ENCODE data around the gene POLR1A. TPM values are rescaled to one million over a fixed set of nuclear protein-coding genes. Genes with fewer than 3 reads are reported as not detected.

The POLR1A gene
- total RNA-seq, 2 donors from 2014 or later, result 37.9 to 45.5 TPM

DNA sequence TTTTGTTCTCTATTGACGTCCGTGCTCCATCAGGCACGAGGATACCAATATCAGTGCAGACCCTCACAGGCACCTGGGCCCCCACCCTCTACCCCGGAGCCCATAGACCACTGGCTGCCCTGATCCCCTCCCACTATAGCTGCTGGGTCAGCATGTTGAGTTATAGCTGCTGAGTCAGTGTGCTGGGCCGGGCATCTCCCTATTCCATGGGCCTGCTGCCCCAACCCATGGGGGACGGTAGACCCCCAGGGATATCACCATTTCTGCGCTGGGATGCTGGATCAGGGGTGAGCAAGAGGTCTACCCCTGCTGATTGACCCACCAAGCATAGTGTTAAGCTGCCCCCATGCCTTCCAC is 116.8 kb downstream of the POLR1A start:
- Mint-ChIP-seq H3K27ac (no peak overlapping the region), H3K36me3 (ENCODE audit: low read depth) (no peaks in the 10 kb centered on the region), H3K27me3 (ENCODE audit: insufficient read depth) (no peaks in the 10 kb centered on the region), H3K4me3 (no peak overlapping the region), H3K9me3 (peaks cover 2% of the 10 kb centered on the region), H3K4me1 (peaks cover 12% of the 10 kb centered on the region)
- Histone ChIP-seq H3K9ac (ENCODE audit: extremely low read depth, low read length, poor library complexity, severe bottlenecking) (no peak overlapping the region), H3K36me3 (ENCODE audit: control insufficient read depth, insufficient read depth, low read length) (no peaks in the 10 kb centered on the region), H3K27ac (ENCODE audit: low read depth, low read length) (no peak overlapping the region), H3K9me3 (ENCODE audit: control insufficient read depth, low read length) (no peaks in the 10 kb centered on the region), H3K4me3 (ENCODE audit: low read length) (no peak overlapping the region), H3K27me3 (ENCODE audit: control insufficient read depth, insufficient read depth, low read length, poor library complexity, severe bottlenecking) (no peaks in the 10 kb centered on the region), H3K4me1 (ENCODE audit: control insufficient read depth, insufficient read depth, low read length) (peaks cover 3% of the 10 kb centered on the region)
- TF ChIP-seq, protein P1, sequence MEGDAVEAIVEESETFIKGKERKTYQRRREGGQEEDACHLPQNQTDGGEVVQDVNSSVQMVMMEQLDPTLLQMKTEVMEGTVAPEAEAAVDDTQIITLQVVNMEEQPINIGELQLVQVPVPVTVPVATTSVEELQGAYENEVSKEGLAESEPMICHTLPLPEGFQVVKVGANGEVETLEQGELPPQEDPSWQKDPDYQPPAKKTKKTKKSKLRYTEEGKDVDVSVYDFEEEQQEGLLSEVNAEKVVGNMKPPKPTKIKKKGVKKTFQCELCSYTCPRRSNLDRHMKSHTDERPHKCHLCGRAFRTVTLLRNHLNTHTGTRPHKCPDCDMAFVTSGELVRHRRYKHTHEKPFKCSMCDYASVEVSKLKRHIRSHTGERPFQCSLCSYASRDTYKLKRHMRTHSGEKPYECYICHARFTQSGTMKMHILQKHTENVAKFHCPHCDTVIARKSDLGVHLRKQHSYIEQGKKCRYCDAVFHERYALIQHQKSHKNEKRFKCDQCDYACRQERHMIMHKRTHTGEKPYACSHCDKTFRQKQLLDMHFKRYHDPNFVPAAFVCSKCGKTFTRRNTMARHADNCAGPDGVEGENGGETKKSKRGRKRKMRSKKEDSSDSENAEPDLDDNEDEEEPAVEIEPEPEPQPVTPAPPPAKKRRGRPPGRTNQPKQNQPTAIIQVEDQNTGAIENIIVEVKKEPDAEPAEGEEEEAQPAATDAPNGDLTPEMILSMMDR (conservative IDR thresholded peaks at IDR 0.05), result no peak
- WGBS, 2 experiments (ENCODE audit: insufficient coverage in 1 of 2, insufficient read length in 1 of 2), result 90 to 94% methylated on average over 6 to 7 of the region's 7 CpGs
- DNase-seq, result no peak

DNA sequence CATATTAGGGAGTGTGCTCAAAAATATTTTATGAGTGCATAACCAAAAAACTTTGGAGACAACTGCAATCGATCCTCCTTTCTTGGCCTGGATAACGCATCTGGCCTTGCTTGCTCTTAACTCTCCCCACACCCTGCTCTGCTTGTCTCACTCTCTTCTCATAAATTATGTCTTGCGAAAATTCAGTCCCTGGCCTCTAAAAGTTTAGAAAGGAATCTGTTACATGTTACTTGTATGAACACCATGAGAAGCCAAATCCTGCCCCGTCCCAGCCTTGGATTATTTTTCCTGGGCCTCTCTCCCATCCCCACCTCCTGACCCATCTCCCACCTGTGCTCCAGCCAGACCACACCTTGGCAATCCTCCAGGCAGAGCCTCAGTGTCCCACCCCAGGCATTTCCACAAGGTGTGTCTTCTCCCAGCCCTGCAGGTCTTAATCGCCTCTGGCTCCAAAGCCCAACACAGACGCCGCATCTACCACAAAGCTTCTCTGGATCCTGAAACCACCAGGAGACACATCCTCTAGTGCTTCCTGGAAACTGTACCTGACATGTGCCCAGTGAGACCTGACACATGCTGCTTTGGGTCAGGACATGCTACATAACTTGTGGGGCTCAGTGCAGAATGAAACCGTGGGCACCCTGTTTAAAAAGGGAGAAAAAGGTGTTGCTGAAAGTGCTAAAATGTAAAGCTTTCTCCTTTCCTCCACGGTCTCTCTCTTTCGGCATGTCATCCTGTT is 117.3 kb downstream of the POLR1A start:
- H3K27ac ChIP-seq (ENCODE audit: low read depth, low read length), result no peak overlapping the region
- no peak overlapping the region for H3K9ac ChIP-seq (ENCODE audit: extremely low read depth, low read length, poor library complexity, severe bottlenecking)
- 94 to 99% methylated on average over 8 to 10 of the region's 10 CpGs for WGBS, 2 experiments (ENCODE audit: insufficient coverage in 1 of 2, insufficient read length in 1 of 2)
- no peaks in the 10 kb centered on the region for H3K27me3 ChIP-seq (ENCODE audit: control insufficient read depth, insufficient read depth, low read length, poor library complexity, severe bottlenecking)
- Mint-ChIP-seq H3K36me3 (ENCODE audit: low read depth) (no peaks in the 10 kb centered on the region), H3K27me3 (ENCODE audit: insufficient read depth) (no peaks in the 10 kb centered on the region), H3K4me1 (peaks cover 12% of the 10 kb centered on the region), H3K9me3 (peaks cover 2% of the 10 kb centered on the region), H3K27ac (peak overlapping the region; percentile 8), H3K4me3 (no peak overlapping the region)
- TF ChIP-seq, protein P1 (conservative IDR thresholded peaks at IDR 0.05), result no peak
- H3K9me3 ChIP-seq (ENCODE audit: control insufficient read depth, low read length), result no peaks in the 10 kb centered on the region
- no peak for DNase-seq
- H3K36me3 ChIP-seq (ENCODE audit: control insufficient read depth, insufficient read depth, low read length), result no peaks in the 10 kb centered on the region
- H3K4me1 ChIP-seq (ENCODE audit: control insufficient read depth, insufficient read depth, low read length), result peaks cover 3% of the 10 kb centered on the region
- no peak overlapping the region for H3K4me3 ChIP-seq (ENCODE audit: low read length)

DNA sequence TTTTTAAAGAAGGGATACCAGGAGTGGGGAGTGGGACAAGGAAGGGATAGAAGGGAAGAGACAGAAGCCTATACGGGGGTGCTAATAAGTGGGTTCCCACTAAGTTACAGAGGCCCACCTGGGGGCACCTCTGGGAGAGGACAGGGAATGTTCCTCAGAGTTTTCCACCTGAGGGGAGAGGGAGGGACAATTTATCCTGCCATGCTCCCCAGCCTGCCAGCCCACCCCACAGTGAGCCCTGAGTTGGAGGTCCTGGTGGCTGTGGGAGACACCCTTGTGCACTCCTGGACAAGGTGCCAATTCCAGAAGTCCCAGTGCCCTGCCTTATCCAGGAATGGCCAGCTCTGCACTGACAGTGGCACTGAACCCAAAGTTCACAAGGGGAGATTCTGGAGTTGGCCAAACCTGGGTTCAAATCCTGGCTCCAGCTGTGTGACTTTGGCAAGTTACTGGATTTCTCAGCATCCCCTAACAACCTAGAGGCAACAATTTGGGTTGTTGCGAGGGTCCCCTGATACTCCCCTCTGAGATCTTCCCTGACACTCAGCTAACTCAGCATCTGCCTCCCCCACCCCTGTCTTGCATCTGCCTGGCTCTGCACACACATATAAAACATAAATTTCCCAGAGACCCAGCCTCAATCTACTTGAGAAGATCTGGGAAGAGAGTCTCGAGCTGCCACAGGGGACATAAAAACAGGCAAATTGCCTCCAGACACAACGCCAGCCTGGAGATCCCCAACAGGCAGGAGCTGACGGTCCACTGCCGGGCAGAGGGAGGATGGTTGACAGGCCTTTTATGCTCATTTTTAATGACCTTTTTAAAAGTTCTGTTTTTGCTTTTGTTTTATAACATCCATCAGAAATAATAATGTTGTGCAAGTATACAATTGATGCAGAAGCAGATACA is 118.2 kb downstream of the POLR1A start:
- H3K27me3 Mint-ChIP-seq (ENCODE audit: insufficient read depth), result no peaks in the 10 kb centered on the region
- WGBS, 2 experiments (ENCODE audit: insufficient coverage in 1 of 2, insufficient read length in 1 of 2), result 89 to 95% methylated on average over 4 to 6 of the region's 6 CpGs
- no peaks in the 10 kb centered on the region for H3K36me3 Mint-ChIP-seq (ENCODE audit: low read depth)
- Histone ChIP-seq H3K4me1 (ENCODE audit: control insufficient read depth, insufficient read depth, low read length) (peaks cover 3% of the 10 kb centered on the region), H3K27me3 (ENCODE audit: control insufficient read depth, insufficient read depth, low read length, poor library complexity, severe bottlenecking) (no peaks in the 10 kb centered on the region), H3K4me3 (ENCODE audit: low read length) (no peak overlapping the region), H3K36me3 (ENCODE audit: control insufficient read depth, insufficient read depth, low read length) (no peaks in the 10 kb centered on the region), H3K9ac (ENCODE audit: extremely low read depth, low read length, poor library complexity, severe bottlenecking) (no peak overlapping the region), H3K27ac (ENCODE audit: low read depth, low read length) (no peak overlapping the region), H3K9me3 (ENCODE audit: control insufficient read depth, low read length) (no peaks in the 10 kb centered on the region)
- H3K9me3 Mint-ChIP-seq, result peaks cover under 1% of the 10 kb centered on the region
- H3K27ac Mint-ChIP-seq, result no peak overlapping the region
- H3K4me1 Mint-ChIP-seq, result peaks cover 12% of the 10 kb centered on the region
- H3K4me3 Mint-ChIP-seq, result no peak overlapping the region
- TF ChIP-seq, protein P1 (conservative IDR thresholded peaks at IDR 0.05), result no peak
- DNase-seq, result no peak

All from endodermal cell (in vitro differentiated cells).